SU-DHL-6 (cell line): ENCODE results near the gene PIGB.

Experiments used
- CTCF ChIP-seq: fragments of 200-600 bp; sonication (generic); IDR thresholded peaks from one replicate; pipeline ENCODE4 v1.5.1; 2017; ENCODE audit warnings: antibody characterized with exemption, mild to moderate bottlenecking, low read length, moderate library complexity; ENCODE audit not compliant: insufficient read depth, poor library complexity, severe bottlenecking
- EZH2phosphoT487 ChIP-seq: fragments of 200-600 bp; sonication (generic), shearing (Covaris generic); conservative IDR thresholded peaks from 2 replicates; pipeline ENCODE4 v1.6.1; 2018; ENCODE audit warnings: mild to moderate bottlenecking, antibody characterized with exemption, low read length, moderate library complexity, mixed read lengths

GRCh38 chr15:55279746-55280351 lies 39.2 kb upstream of the PIGB start:
- no peak for TF ChIP-seq CTCF
- no peak for TF ChIP-seq EZH2phosphoT487
